GM12878 (cell line): ENCODE data around the gene GMIP. TPM values are rescaled to one million over a fixed set of nuclear protein-coding genes. Genes with fewer than 3 reads are reported as not detected.

ENCODE experiments used
- ATF2 ChIP-seq: IDR thresholded peaks from 2 replicates; pipeline ENCODE4 v1.6.1; 2012; ENCODE audit warnings: low read length, inconsistent platforms
- BHLHE40 ChIP-seq, 2 experiments: fragments of 450-650 bp in 1 of 2; IDR thresholded peaks; 2 replicates each; pipeline ENCODE4 v1.6.1; 2011 to 2017; ENCODE audit warnings: low read depth in 2 of 2, borderline replicate concordance in 1 of 2, improper control_type of control experiment in 1 of 2, low read length in 1 of 2, mild to moderate bottlenecking in 1 of 2
- ESRRA ChIP-seq: IDR thresholded peaks from 2 replicates; pipeline ENCODE4 v1.6.1; 2012; ENCODE audit warnings: mild to moderate bottlenecking, low read length, improper control_type of control experiment
- IRF3 ChIP-seq: fragments of 450-650 bp; IDR thresholded peaks from 2 replicates; pipeline ENCODE4 v1.6.1; 2014; ENCODE audit warnings: mild to moderate bottlenecking
- JUND ChIP-seq: IDR thresholded peaks from 2 replicates; pipeline ENCODE4 v1.6.1; 2012; ENCODE audit warnings: low read depth, mild to moderate bottlenecking, low read length, improper control_type of control experiment, moderate library complexity
- MEF2B ChIP-seq: fragments of 450-650 bp; IDR thresholded peaks from 2 replicates; pipeline ENCODE4 v1.6.1; 2018; ENCODE audit warnings: mild to moderate bottlenecking, moderate library complexity; ENCODE audit not compliant: partially characterized antibody, poor library complexity, severe bottlenecking
- MTA3 ChIP-seq: IDR thresholded peaks from 2 replicates; pipeline ENCODE4 v1.6.1; 2012; ENCODE audit warnings: low read length, inconsistent platforms, borderline replicate concordance
- MXI1 ChIP-seq: fragments of 150-350 bp; IDR thresholded peaks from 2 replicates; pipeline ENCODE4 v1.6.1; 2011; ENCODE audit warnings: low read depth, mild to moderate bottlenecking, inconsistent platforms, low read length, improper control_type of control experiment
- NFYB ChIP-seq: IDR thresholded peaks from 2 replicates; pipeline ENCODE4 v1.6.1; 2011; ENCODE audit warnings: low read depth, mild to moderate bottlenecking, low read length, improper control_type of control experiment, moderate library complexity; ENCODE audit not compliant: insufficient read depth
- NR2C1 ChIP-seq: fragments of 450-650 bp; IDR thresholded peaks from 2 replicates; pipeline ENCODE4 v1.6.1; 2017; ENCODE audit warnings: antibody characterized with exemption, mild to moderate bottlenecking, moderate library complexity
- PML ChIP-seq: IDR thresholded peaks from 2 replicates; pipeline ENCODE4 v1.6.1; 2012; ENCODE audit warnings: low read length, inconsistent platforms
- RAD51 ChIP-seq: fragments of 450-650 bp; IDR thresholded peaks from 2 replicates; pipeline ENCODE4 v1.6.1; 2016; ENCODE audit warnings: moderate library complexity, mild to moderate bottlenecking, inconsistent platforms
- SIX5 ChIP-seq: IDR thresholded peaks from 2 replicates; pipeline ENCODE4 v1.6.1; 2011; ENCODE audit warnings: mild to moderate bottlenecking, low read depth, low read length, moderate library complexity; ENCODE audit not compliant: severe bottlenecking
- SPI1 ChIP-seq: IDR thresholded peaks from 2 replicates; pipeline ENCODE4 v1.6.1; 2011; ENCODE audit warnings: low read depth, mild to moderate bottlenecking, low read length, moderate library complexity, borderline replicate concordance; ENCODE audit not compliant: insufficient read depth
- WRNIP1 ChIP-seq: IDR thresholded peaks from 2 replicates; pipeline ENCODE4 v1.6.1; 2011; ENCODE audit warnings: low read depth, low read length, improper control_type of control experiment, borderline replicate concordance
- ZNF24 ChIP-seq: fragments of 450-650 bp; IDR thresholded peaks from 2 replicates; pipeline ENCODE4 v1.6.1; 2017; ENCODE audit warnings: antibody characterized with exemption, mild to moderate bottlenecking
- polyA plus RNA-seq, 11 experiments: library from polyadenylated mRNA; depleted of rRNA in 4 of 11; unstranded in 6 of 11; stranded (reverse) in 5 of 11; fragments of >200 nt; fragmentation: Nextera tagmentation in 4 of 11; fragmentation: Illumina TruSeq in 1 of 11; extraction: Ambion mirVana in 4 of 11; extraction: Trizol in 1 of 11; gene quantifications; 1 replicate in 1 of 11; 2 replicates in 10 of 11; pipeline versions ENCODE4 v1.2.1 to v1.2.3, GENCODE V29; 2011 to 2016; ENCODE audit warnings: inconsistent platforms in 2 of 11, missing spikeins in 2 of 11, low read depth in 1 of 11
- total RNA-seq, 4 experiments: library from RNA; depleted of rRNA in 3 of 4; stranded (reverse); fragments of >200 nt in 3 of 4; fragmentation: Illumina TruSeq in 1 of 4; extraction: Trizol in 1 of 4; gene quantifications; 2 replicates each; pipeline versions ENCODE4 v1.2.1 to v1.2.3, GENCODE V29; 2013 to 2021
- TF ChIP-seq, protein P1 (sequence below): fragments of 450-650 bp; IDR thresholded peaks from 2 replicates; pipeline ENCODE4 v1.6.1; 2016; ENCODE audit warnings: mild to moderate bottlenecking, moderate library complexity, borderline replicate concordance
- TF ChIP-seq, protein P2 (sequence below): fragments of 450-650 bp; IDR thresholded peaks from 2 replicates; pipeline ENCODE4 v1.6.1; 2017; ENCODE audit warnings: mild to moderate bottlenecking
- TF ChIP-seq, protein P3 (sequence below): fragments of 450-650 bp; IDR thresholded peaks from 2 replicates; pipeline ENCODE4 v1.6.1; 2018; ENCODE audit warnings: borderline replicate concordance, mild to moderate bottlenecking; ENCODE audit not compliant: partially characterized antibody

GMIP gene
- total and polyA plus RNA-seq, 10 of the 15 experiments (the other 5 are each of a cell fraction or from before 2014, with no cell fraction given), result 1.5 to 63.5 (median 22.3) TPM

- TF ChIP-seq, protein P1, sequence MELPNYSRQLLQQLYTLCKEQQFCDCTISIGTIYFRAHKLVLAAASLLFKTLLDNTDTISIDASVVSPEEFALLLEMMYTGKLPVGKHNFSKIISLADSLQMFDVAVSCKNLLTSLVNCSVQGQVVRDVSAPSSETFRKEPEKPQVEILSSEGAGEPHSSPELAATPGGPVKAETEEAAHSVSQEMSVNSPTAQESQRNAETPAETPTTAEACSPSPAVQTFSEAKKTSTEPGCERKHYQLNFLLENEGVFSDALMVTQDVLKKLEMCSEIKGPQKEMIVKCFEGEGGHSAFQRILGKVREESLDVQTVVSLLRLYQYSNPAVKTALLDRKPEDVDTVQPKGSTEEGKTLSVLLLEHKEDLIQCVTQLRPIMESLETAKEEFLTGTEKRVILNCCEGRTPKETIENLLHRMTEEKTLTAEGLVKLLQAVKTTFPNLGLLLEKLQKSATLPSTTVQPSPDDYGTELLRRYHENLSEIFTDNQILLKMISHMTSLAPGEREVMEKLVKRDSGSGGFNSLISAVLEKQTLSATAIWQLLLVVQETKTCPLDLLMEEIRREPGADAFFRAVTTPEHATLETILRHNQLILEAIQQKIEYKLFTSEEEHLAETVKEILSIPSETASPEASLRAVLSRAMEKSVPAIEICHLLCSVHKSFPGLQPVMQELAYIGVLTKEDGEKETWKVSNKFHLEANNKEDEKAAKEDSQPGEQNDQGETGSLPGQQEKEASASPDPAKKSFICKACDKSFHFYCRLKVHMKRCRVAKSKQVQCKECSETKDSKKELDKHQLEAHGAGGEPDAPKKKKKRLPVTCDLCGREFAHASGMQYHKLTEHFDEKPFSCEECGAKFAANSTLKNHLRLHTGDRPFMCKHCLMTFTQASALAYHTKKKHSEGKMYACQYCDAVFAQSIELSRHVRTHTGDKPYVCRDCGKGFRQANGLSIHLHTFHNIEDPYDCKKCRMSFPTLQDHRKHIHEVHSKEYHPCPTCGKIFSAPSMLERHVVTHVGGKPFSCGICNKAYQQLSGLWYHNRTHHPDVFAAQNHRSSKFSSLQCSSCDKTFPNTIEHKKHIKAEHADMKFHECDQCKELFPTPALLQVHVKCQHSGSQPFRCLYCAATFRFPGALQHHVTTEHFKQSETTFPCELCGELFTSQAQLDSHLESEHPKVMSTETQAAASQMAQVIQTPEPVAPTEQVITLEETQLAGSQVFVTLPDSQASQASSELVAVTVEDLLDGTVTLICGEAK, result no peak
- TF ChIP-seq NR2C1 (no peak), NFYB (no peak), ATF2 (no peak), BHLHE40 (IDR thresholded peaks at IDR 0.05; ENCODE audit: borderline replicate concordance in 1 of 2, low read depth in 2 of 2, low read length in 1 of 2) (no peak), WRNIP1 (no peak), MXI1 (no peak), ESRRA (no peak), JUND (no peak), SPI1 (no peak), RAD51 (no peak), ZNF24 (no peak), MTA3 (no peak), PML (no peak), SIX5 (no peak), MEF2B (no peak), IRF3 (no peak)
- TF ChIP-seq, protein P2, sequence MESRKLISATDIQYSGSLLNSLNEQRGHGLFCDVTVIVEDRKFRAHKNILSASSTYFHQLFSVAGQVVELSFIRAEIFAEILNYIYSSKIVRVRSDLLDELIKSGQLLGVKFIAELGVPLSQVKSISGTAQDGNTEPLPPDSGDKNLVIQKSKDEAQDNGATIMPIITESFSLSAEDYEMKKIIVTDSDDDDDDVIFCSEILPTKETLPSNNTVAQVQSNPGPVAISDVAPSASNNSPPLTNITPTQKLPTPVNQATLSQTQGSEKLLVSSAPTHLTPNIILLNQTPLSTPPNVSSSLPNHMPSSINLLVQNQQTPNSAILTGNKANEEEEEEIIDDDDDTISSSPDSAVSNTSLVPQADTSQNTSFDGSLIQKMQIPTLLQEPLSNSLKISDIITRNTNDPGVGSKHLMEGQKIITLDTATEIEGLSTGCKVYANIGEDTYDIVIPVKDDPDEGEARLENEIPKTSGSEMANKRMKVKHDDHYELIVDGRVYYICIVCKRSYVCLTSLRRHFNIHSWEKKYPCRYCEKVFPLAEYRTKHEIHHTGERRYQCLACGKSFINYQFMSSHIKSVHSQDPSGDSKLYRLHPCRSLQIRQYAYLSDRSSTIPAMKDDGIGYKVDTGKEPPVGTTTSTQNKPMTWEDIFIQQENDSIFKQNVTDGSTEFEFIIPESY, result no peak
- TF ChIP-seq, protein P3, sequence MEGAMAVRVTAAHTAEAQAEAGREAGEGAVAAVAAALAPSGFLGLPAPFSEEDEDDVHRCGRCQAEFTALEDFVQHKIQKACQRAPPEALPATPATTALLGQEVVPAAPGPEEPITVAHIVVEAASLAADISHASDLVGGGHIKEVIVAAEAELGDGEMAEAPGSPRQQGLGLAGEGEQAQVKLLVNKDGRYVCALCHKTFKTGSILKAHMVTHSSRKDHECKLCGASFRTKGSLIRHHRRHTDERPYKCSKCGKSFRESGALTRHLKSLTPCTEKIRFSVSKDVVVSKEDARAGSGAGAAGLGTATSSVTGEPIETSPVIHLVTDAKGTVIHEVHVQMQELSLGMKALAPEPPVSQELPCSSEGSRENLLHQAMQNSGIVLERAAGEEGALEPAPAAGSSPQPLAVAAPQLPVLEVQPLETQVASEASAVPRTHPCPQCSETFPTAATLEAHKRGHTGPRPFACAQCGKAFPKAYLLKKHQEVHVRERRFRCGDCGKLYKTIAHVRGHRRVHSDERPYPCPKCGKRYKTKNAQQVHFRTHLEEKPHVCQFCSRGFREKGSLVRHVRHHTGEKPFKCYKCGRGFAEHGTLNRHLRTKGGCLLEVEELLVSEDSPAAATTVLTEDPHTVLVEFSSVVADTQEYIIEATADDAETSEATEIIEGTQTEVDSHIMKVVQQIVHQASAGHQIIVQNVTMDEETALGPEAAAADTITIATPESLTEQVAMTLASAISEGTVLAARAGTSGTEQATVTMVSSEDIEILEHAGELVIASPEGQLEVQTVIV, result no peak
Measured at GRCh38 chr19:19642506-19643157, 825 bp downstream of the GMIP start (continued).
